GM06990 (cell line): ENCODE data around the gene HOXA11.

ENCODE experiments used
- DNase-seq: peaks from one replicate; pipeline ENCODE4 v3.0.0-alpha.2; 2011; ENCODE audit not compliant: insufficient read length; ENCODE audit errors: extremely low read depth
- H3K27me3 ChIP-seq: replicated peaks from 2 replicates; pipeline ENCODE4 v1.6.0; 2011; ENCODE audit warnings: low read length; ENCODE audit not compliant: control insufficient read depth, insufficient read depth
- H3K36me3 ChIP-seq: 2 replicates; pipeline ENCODE4 v1.5.1; 2011; ENCODE audit warnings: low read length; ENCODE audit not compliant: control insufficient read depth, insufficient read depth
- H3K4me3 ChIP-seq: replicated peaks from 2 replicates; pipeline ENCODE4 v1.5.1; 2011; ENCODE audit warnings: low read depth, mild to moderate bottlenecking, control low read depth, low read length
- TF ChIP-seq, protein P1 (sequence below): IDR thresholded peaks from 2 replicates; pipeline ENCODE4 v1.5.1; 2011; ENCODE audit warnings: low read length, control low read depth, mild to moderate bottlenecking, inconsistent platforms; ENCODE audit not compliant: insufficient read depth, poor library complexity, severe bottlenecking

The HOXA11 gene

GRCh38 chr7:27165996-27166530, 19.0 kb downstream of the HOXA11 start:
- TF ChIP-seq, protein P1, sequence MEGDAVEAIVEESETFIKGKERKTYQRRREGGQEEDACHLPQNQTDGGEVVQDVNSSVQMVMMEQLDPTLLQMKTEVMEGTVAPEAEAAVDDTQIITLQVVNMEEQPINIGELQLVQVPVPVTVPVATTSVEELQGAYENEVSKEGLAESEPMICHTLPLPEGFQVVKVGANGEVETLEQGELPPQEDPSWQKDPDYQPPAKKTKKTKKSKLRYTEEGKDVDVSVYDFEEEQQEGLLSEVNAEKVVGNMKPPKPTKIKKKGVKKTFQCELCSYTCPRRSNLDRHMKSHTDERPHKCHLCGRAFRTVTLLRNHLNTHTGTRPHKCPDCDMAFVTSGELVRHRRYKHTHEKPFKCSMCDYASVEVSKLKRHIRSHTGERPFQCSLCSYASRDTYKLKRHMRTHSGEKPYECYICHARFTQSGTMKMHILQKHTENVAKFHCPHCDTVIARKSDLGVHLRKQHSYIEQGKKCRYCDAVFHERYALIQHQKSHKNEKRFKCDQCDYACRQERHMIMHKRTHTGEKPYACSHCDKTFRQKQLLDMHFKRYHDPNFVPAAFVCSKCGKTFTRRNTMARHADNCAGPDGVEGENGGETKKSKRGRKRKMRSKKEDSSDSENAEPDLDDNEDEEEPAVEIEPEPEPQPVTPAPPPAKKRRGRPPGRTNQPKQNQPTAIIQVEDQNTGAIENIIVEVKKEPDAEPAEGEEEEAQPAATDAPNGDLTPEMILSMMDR, result no peak

DNA sequence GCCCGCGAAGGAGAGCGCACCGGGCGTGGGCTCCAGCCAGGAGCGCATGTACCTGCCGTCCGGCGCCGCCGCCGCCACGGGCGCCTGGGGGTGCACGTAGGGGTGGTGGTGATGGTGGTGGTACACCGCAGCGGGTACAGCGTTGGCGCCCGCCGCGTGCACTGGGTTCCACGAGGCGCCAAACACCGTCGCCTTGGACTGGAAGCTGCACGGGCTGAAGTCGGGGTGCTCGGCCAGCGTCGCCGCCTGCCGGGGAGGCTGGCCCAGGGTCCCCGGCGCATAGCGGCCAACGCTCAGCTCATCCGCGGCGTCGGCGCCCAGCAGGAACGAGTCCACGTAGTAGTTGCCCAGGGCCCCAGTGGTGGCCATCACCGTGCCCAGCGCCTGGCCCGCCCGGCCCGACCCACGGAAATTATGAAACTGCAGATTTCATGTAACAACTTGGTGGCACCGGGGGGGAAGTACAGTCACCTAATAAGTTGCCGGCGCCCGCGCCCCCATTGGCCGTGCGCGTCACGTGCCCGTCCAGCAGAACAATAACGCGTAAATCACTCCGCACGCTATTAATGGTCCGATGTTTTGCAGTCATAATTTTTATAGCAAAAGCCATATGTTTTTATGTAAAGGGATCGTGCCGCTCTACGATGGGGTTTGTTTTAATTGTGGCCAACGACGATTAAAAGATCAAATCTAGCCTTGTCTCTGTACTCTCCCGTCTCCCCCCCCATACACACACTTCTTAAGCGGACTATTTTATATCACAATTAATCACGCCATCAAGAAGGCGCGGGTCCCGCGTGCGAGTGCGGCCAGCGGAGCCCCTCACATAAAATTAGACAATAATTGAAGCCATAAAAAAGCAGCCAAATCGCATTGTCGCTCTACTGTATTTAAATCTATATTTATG, 19.7 kb downstream of the HOXA11 start, which contains the start of gene HOXA9:
Gene HOXA9 (minus strand): TSS at position 449 of the 907 bp plus-strand sequence. CDS start 80 bp downstream, at position 369.
- TF ChIP-seq, protein P1, result no peak
- Histone ChIP-seq H3K27me3 (peaks cover 2% of the 10 kb centered on the region), H3K4me3 (no peak within 1 kb of the TSS), H3K36me3 (no peaks in the 10 kb centered on the region)
- no peak for DNase-seq

More at GRCh38 chr7:27165996-27166530, 19.0 kb downstream of the HOXA11 start:
- H3K27me3 ChIP-seq, result peaks cover 2% of the 10 kb centered on the region
- no peak for DNase-seq
- no peak overlapping the region for H3K4me3 ChIP-seq
- no peaks in the 10 kb centered on the region for H3K36me3 ChIP-seq

GRCh38 chr7:27164367-27165088, 20.5 kb downstream of the HOXA11 start:
- no peak overlapping the region for H3K4me3 ChIP-seq
- no peak for DNase-seq
- TF ChIP-seq, protein P1, result no peak
- peaks cover 2% of the 10 kb centered on the region for H3K27me3 ChIP-seq
- no peaks in the 10 kb centered on the region for H3K36me3 ChIP-seq

GRCh38 chr7:27164045-27164366, 21.0 kb downstream of the HOXA11 start:
- Histone ChIP-seq H3K36me3 (no peaks in the 10 kb centered on the region), H3K4me3 (no peak overlapping the region), H3K27me3 (peaks cover 3% of the 10 kb centered on the region)
- TF ChIP-seq, protein P1, result no peak
- DNase-seq, result no peak

DNA sequence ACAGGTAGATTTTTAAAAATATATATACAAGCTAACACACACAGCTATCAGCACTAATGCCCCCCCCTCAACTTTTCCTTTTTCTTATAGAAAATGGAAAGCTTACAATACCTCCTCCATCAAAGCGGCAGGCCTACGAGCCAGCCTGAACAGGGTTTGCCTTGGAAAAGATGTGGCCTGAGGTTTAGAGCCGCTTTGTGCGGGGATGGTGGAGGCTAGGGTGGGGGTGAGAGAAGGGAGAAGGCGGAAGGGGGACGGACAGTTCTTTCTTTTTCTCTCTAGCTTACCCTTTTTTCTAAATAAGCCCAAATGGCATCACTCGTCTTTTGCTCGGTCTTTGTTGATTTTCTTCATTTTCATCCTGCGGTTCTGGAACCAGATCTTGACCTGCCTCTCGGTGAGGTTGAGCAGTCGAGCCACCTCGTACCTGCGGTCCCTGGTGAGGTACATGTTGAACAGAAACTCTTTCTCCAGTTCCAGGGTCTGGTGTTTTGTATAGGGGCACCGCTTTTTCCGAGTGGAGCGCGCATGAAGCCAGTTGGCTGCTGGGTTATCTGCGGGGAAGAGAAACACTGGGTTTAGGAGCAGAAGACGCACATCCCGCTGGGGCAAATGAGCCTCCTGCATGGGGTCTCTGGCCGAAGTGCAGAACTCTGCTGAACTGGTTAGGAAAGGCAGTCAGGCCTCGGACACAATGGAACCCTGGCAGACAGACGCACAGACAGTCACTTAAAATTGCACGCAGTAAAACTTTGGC, 21.6 kb downstream of the HOXA11 start:
- DNase-seq, result no peak
- Histone ChIP-seq H3K4me3 (no peak overlapping the region), H3K36me3 (no peaks in the 10 kb centered on the region), H3K27me3 (peaks cover 3% of the 10 kb centered on the region)
- TF ChIP-seq, protein P1, result no peak
